ENCODE data around the gene ARHGEF18.
"Not testable (repeated sequence)": the region's sequence is repeated elsewhere in the genome, so short reads cannot be mapped to it uniquely, and the experiment has no call there.

The ARHGEF18 gene

DNA sequence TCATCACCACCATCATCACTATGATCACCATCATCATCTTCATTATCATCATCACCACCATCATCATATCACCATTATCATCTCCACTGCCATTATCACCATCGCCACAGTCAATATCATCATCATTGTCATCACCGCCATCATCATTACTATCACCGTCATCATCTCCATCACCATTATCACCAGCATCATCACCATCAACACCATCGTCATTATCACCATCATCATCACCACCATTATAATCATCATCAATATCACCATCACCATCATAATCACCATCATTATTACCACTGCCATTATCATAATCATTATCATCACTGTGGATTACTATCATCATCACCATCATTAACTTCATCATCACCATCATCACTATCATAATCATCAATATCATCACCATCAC lies 17.3 kb upstream of the ARHGEF18 start:
- no peak overlapping the region for H3K4me3 ChIP-seq (ENCODE audit: low read length)
- H3K9me3 ChIP-seq (ENCODE audit: control insufficient read depth, low read length), result no peaks in the 10 kb centered on the region
- H3K4me1 ChIP-seq (ENCODE audit: control insufficient read depth, insufficient read depth, low read length), result no peaks in the 10 kb centered on the region
- no peaks in the 10 kb centered on the region for H3K36me3 ChIP-seq (ENCODE audit: control insufficient read depth, insufficient read depth, low read length)
- no peak overlapping the region for H3K9ac ChIP-seq (ENCODE audit: low read length)
- no peaks in the 10 kb centered on the region for H3K27me3 ChIP-seq (ENCODE audit: control insufficient read depth, insufficient read depth, low read length)

GRCh38 chr19:7333198-7334118 lies 15.3 kb upstream of the ARHGEF18 start:
- no peaks in the 10 kb centered on the region for H3K36me3 ChIP-seq (ENCODE audit: control insufficient read depth, insufficient read depth, low read length)
- H3K27me3 ChIP-seq (ENCODE audit: control insufficient read depth, insufficient read depth, low read length), result no peaks in the 10 kb centered on the region
- H3K9me3 ChIP-seq (ENCODE audit: control insufficient read depth, low read length), result no peaks in the 10 kb centered on the region
- no peak overlapping the region for H3K9ac ChIP-seq (ENCODE audit: low read length)
- H3K4me3 ChIP-seq (ENCODE audit: low read length), result no peak overlapping the region
- no peaks in the 10 kb centered on the region for H3K4me1 ChIP-seq (ENCODE audit: control insufficient read depth, insufficient read depth, low read length)

DNA sequence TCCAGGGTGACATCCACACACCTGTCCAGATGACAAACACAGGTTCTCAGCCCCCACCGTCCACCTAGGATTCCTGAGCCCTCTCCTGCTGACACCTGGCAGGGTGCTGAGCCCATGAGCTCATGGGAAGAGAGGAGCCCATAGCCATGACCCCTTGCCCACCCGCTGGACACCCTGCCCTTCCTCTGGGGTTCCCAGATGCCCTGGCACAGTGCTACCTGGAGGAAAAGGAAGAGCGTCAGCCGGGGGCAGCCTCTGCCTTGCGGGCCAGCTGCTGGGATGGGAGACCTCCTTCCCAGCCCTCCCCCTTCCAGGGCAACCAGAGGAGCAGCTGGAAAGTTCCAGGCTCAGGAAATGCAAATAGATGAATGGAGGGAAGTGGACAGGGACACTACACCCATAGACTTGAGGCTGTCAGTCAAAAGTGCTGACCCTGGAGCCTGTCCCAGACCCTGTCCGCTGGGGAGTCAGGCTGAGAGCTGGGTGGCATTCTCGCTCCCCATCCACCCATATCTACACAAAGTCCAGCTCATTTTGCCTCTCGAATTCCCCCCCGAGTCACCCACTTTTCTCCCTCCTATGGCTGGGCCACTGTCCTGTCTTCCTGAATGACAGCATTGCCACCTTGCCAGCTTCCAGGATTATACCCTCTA lies 12.3 kb upstream of the ARHGEF18 start:
- Histone ChIP-seq H3K36me3 (ENCODE audit: control insufficient read depth, insufficient read depth, low read length) (no peaks in the 10 kb centered on the region), H3K9ac (ENCODE audit: low read length) (no peak overlapping the region), H3K4me1 (ENCODE audit: control insufficient read depth, insufficient read depth, low read length) (no peaks in the 10 kb centered on the region), H3K27me3 (ENCODE audit: control insufficient read depth, insufficient read depth, low read length) (no peaks in the 10 kb centered on the region), H3K9me3 (ENCODE audit: control insufficient read depth, low read length) (no peaks in the 10 kb centered on the region), H3K4me3 (ENCODE audit: low read length) (no peak overlapping the region)

- no peak overlapping the region for H3K4me3 ChIP-seq (ENCODE audit: low read length)
Measured at GRCh38 chr19:7337380-7338194, 11.2 kb upstream of the ARHGEF18 start.

GRCh38 chr19:7340959-7341837 lies 7.5 kb upstream of the ARHGEF18 start:
- no peak overlapping the region for H3K9ac ChIP-seq (ENCODE audit: low read length)
- no peaks in the 10 kb centered on the region for H3K27me3 ChIP-seq (ENCODE audit: control insufficient read depth, insufficient read depth, low read length)
- peaks cover 17% of the 10 kb centered on the region for H3K4me1 ChIP-seq (ENCODE audit: control insufficient read depth, insufficient read depth, low read length)
- H3K9me3 ChIP-seq (ENCODE audit: control insufficient read depth, low read length), result no peaks in the 10 kb centered on the region
- H3K4me3 ChIP-seq (ENCODE audit: low read length), result no peak overlapping the region
- no peaks in the 10 kb centered on the region for H3K36me3 ChIP-seq (ENCODE audit: control insufficient read depth, insufficient read depth, low read length)

More at GRCh38 chr19:7337380-7338194, 11.2 kb upstream of the ARHGEF18 start:
- Histone ChIP-seq H3K27me3 (ENCODE audit: control insufficient read depth, insufficient read depth, low read length) (no peaks in the 10 kb centered on the region), H3K9me3 (ENCODE audit: control insufficient read depth, low read length) (no peaks in the 10 kb centered on the region), H3K9ac (ENCODE audit: low read length) (no peak overlapping the region), H3K4me1 (ENCODE audit: control insufficient read depth, insufficient read depth, low read length) (no peaks in the 10 kb centered on the region), H3K36me3 (ENCODE audit: control insufficient read depth, insufficient read depth, low read length) (no peaks in the 10 kb centered on the region)

DNA sequence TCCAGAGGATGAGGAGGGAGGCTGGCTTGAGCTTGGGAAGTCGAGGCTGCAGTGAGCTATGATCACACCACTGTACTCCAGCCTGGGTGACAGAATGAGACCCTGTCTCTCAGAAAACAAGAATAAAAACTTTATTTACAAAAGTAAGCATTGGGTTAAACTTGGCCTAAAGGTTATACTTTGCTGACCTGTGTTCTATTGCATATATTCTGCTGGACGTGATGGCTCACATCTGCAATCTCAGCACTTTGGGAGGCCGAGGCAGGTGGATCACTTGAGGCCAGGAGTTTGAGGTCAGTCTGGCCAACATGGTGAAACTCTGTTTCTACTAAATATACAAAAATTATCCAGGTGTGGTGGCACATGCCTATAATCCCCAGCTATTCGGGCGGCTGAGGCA lies 6.6 kb upstream of the ARHGEF18 start:
- Histone ChIP-seq H3K36me3 (ENCODE audit: control insufficient read depth, insufficient read depth, low read length) (no peaks in the 10 kb centered on the region), H3K9ac (ENCODE audit: low read length) (no peak overlapping the region), H3K4me3 (ENCODE audit: low read length) (no peak overlapping the region), H3K9me3 (ENCODE audit: control insufficient read depth, low read length) (no peaks in the 10 kb centered on the region), H3K27me3 (ENCODE audit: control insufficient read depth, insufficient read depth, low read length) (no peaks in the 10 kb centered on the region), H3K4me1 (ENCODE audit: control insufficient read depth, insufficient read depth, low read length) (peaks cover 22% of the 10 kb centered on the region)

GRCh38 chr19:7346488-7346971 lies 2.2 kb upstream of the ARHGEF18 start:
- H3K4me3 ChIP-seq (ENCODE audit: low read length), result no peak overlapping the region
- peaks cover 22% of the 10 kb centered on the region for H3K4me1 ChIP-seq (ENCODE audit: control insufficient read depth, insufficient read depth, low read length)
- no peak overlapping the region for H3K9ac ChIP-seq (ENCODE audit: low read length)
- H3K9me3 ChIP-seq (ENCODE audit: control insufficient read depth, low read length), result no peaks in the 10 kb centered on the region
- no peaks in the 10 kb centered on the region for H3K36me3 ChIP-seq (ENCODE audit: control insufficient read depth, insufficient read depth, low read length)
- peaks cover 5% of the 10 kb centered on the region for H3K27me3 ChIP-seq (ENCODE audit: control insufficient read depth, insufficient read depth, low read length)

GRCh38 chr19:7346997-7347396 lies 1.7 kb upstream of the ARHGEF18 start:
- H3K4me1 ChIP-seq (ENCODE audit: control insufficient read depth, insufficient read depth, low read length), result peaks cover 22% of the 10 kb centered on the region
- H3K4me3 ChIP-seq (ENCODE audit: low read length), result not testable (repeated sequence)

DNA sequence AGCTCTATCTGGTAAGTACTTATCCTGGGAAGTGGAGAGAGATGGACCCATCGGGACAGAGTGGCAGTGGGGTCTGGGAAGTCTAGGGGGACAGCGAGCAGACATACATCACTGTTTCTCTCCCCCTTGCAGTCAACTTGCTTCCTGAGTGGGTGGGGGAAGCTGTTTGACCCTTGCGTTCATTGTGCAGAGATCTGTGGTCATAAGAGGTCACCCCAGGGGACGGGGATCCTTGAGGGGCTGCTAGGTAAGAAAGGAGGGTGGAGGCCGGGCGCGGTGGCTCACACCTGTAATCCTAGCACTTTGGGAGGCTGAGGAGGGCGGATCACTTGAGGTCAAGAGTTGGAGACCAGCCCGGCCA lies 474 bp downstream of the ARHGEF18 start:
- H3K4me1 ChIP-seq (ENCODE audit: control insufficient read depth, insufficient read depth, low read length), result peaks cover 22% of the 10 kb centered on the region
- no peak overlapping the region for H3K9ac ChIP-seq (ENCODE audit: low read length)
- no peaks in the 10 kb centered on the region for H3K36me3 ChIP-seq (ENCODE audit: control insufficient read depth, insufficient read depth, low read length)
- no peak overlapping the region for H3K4me3 ChIP-seq (ENCODE audit: low read length)
- no peaks in the 10 kb centered on the region for H3K9me3 ChIP-seq (ENCODE audit: control insufficient read depth, low read length)
- H3K27me3 ChIP-seq (ENCODE audit: control insufficient read depth, insufficient read depth, low read length), result peaks cover 5% of the 10 kb centered on the region

More at GRCh38 chr19:7346997-7347396, 1.7 kb upstream of the ARHGEF18 start:
- not testable (repeated sequence) for H3K36me3 ChIP-seq (ENCODE audit: control insufficient read depth, insufficient read depth, low read length); H3K9me3 ChIP-seq (ENCODE audit: control insufficient read depth, low read length); H3K9ac ChIP-seq (ENCODE audit: low read length); H3K27me3 ChIP-seq (ENCODE audit: control insufficient read depth, insufficient read depth, low read length)

DNA sequence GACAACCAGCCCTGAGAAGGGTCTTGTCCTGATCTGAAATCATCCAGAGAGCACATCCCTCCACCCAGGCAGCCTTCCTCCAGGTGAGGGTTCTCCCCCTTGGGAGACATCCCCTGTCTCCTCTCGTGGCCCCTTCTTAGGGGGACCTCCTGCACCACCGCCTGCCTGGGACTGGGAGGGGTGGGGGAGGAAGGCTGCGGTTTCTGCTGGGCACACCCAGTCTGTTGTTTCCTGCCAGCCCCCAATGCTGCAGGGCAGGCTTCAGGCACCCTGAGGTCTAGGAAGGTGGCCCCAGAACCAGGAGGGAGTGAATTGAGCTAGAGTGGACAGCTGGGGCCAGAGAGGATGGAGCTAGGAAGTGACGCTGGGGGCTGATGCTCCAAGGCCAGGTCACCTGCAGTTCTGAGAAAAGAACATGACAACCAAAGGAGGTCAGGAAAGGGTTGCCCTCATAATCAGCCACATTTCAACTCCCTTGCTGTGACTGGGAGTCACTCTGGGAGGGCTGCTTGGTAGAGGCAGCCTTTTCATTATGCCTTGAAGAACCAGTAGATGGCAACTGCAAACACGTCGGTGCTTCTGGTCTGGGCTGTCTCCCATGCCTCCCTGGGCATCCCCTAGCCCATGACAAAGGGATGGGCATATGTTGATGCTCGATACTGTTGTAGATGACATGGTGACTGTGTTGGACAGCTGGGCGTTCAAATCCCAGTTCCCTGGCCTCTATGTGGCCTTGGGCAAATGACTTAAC lies 1.4 kb downstream of the ARHGEF18 start:
- Histone ChIP-seq H3K9me3 (ENCODE audit: control insufficient read depth, low read length) (no peaks in the 10 kb centered on the region), H3K36me3 (ENCODE audit: control insufficient read depth, insufficient read depth, low read length) (no peaks in the 10 kb centered on the region), H3K9ac (ENCODE audit: low read length) (no peak overlapping the region), H3K27me3 (ENCODE audit: control insufficient read depth, insufficient read depth, low read length) (peaks cover 5% of the 10 kb centered on the region), H3K4me1 (ENCODE audit: control insufficient read depth, insufficient read depth, low read length) (peaks cover 16% of the 10 kb centered on the region), H3K4me3 (ENCODE audit: low read length) (no peak overlapping the region)

GRCh38 chr19:7351861-7352260 lies 3.1 kb downstream of the ARHGEF18 start:
- H3K36me3 ChIP-seq (ENCODE audit: control insufficient read depth, insufficient read depth, low read length), result no peaks in the 10 kb centered on the region
- no peak overlapping the region for H3K4me3 ChIP-seq (ENCODE audit: low read length)

More at GRCh38 chr19:7351861-7352260, 3.1 kb downstream of the ARHGEF18 start:
- H3K9me3 ChIP-seq (ENCODE audit: control insufficient read depth, low read length), result no peaks in the 10 kb centered on the region
- no peaks in the 10 kb centered on the region for H3K4me1 ChIP-seq (ENCODE audit: control insufficient read depth, insufficient read depth, low read length)
- H3K9ac ChIP-seq (ENCODE audit: low read length), result no peak overlapping the region
- H3K27me3 ChIP-seq (ENCODE audit: control insufficient read depth, insufficient read depth, low read length), result peaks cover 5% of the 10 kb centered on the region
